ENCODE measurements around the gene CFAP45.

Gene CFAP45, protein sequence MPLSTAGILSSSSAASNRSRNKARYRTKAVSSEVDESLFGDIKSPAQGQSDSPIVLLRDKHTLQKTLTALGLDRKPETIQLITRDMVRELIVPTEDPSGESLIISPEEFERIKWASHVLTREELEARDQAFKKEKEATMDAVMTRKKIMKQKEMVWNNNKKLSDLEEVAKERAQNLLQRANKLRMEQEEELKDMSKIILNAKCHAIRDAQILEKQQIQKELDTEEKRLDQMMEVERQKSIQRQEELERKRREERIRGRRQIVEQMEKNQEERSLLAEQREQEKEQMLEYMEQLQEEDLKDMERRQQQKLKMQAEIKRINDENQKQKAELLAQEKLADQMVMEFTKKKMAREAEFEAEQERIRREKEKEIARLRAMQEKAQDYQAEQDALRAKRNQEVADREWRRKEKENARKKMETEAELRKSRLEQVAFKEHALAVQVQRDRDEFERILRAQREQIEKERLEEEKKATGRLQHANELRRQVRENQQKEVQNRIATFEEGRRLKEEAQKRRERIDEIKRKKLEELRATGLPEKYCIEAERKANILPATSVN

DNA sequence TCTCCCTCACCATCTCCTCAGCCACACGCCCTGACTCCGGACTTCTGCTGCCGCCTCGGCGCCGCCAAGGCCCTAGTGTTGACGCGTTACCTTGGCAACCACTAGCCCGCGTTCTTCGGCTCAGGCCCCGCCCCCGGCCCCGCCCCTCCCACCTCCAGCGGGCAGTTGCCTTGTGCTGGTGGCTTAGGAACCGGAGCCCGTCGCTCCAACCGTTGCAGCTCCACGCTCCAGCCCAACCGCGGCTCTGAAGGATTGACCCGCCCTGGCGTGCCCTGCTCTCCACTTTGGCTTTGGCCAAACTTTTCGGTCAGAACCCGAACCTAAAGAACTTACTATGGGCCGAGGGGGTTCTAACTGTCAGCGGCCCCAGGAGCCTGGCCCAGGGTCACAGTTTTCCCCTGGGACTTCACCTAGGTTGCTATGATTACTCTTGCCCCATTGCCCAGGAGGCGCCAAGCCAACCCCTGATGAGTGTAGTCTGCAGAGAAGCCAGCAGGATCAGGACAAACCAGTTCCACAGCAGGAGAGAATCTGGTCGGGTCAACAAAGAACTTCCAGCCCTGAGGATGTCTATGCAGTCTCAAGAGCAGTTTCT, at the start of gene CFAP45:
Gene CFAP45, minus strand, starts transcription at position 80 of the 595 bp plus-strand sequence. Its CDS starts 67 bp downstream, at position 13.
- DNase-seq (ENCODE audit: low read depth): no peak

DNA sequence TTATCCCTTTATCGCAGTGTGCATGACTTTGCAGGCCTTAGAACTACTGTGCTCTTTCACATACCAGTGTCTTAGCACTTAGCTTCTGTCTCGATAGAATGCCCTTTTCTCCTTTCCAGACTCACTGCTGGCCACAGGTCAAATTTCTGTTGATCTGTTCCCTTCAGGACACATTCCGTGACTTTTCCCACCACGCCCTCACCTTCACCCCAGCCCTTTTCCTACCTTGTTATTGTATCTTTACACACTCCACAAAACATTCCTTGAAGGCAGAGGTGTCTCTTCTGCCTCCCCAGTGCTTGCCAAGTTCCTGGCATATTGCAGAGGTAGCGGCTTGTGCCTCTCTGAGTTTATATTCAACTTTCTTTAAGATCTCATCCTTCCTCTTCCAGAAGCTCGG, 49.2 kb upstream of the CFAP45 start:
- DNase-seq (ENCODE audit: low read depth): no peak

DNA sequence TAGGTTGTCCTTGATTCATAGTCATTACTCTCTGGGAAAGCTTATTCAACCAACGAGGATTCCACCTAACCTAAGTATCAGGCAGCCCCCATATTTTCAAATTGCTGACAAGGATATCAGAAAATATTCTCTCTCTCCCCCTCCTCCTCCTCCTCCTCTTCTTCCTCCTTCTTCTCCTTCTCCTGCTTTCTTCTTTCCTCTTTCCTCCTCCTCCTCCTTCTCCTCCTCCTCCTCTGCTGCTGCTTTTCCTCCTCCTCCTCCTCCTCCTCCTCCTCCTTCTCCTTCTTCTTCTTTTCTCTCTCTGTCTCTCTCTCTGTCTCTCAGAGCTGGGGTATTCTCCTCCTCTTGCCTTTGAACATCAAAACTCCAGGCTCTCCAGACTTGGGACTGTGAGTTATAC, 48.0 kb upstream of the CFAP45 start:
- DNase-seq (ENCODE audit: low read depth): no peak

DNA sequence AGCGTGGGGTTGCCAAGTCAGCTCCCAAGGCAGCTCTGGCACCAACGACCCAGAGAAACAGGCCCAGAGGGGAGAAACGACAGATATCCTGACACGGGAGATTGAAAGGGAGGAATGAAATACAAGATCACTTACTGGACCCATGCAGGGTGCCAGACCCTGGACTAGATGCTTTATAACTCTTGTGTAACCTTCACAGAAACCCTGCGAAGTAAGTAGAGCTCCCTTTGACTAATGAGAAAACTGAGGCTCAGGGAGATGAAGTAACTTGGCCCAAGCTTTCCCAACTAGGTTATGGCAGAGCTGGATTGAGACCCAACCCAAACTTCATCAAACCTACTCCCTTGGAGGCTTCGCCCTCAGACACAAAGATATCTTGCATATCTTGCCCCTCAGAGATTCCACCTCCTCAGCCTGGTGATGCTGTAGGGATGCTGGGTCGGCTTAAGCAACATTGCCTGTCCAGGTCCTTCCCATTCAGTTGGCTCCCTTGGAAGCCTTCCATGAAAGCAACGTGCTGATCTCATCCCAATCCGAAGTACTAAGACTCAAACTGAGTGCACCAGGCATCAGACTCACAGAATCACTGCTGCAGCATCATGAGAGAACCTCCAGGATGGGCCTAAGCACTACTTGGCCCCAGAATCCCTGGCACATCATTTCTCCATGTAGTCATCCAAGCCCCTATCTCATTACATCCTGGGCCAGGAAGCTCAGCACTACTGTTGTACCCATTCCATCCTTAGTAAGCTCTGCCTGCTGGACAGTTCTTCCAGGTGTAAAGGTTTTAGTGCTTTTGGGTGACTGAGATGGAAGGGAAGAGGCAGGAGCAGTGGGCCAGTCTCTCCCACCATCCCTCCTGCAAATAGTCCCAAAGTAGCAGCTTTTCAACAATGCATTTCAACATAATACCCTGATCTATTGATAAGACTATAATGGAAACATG, 46.5 kb upstream of the CFAP45 start:
- no peak for DNase-seq (ENCODE audit: low read depth)

DNA sequence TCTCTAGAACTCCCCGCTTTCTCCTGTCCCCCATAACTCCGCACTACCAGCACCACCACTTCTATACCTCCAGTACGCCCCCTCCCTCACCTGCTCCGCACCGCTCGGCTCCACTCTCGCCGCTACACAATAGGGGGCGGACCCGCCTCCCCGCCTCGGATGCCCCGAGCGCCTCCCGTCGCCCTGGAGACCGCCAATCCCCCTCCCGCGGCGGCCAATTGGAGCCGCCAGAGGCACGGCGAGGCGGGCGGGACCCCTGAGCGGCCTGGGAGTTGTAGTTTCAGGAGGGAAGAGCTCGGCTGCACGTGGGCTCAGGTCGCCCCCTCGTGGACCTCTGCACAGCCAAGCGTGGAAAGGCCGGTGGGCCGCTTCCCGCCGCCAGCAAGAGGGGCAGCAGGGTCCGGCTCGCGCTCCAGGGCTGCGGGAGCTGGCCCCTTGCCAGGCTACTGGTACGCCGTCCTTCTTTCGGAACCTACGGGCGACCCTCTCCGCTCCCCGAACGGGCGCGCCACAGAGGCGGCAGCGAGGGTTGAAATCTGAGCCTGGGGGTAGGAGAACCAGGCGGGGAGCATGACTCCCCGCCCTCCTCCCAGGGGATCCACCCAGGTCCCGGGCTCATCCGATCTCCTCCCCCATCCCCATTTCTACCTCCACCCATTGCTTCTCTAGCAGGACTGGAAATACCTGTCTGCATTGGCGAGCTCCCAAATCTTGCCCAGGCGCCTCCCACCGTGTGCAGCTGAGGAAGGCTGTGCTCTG, 45.7 kb upstream of the CFAP45 start, which contains the start of gene IGSF9:
Gene IGSF9, minus strand, starts transcription at position 131 of the 759 bp plus-strand sequence. CDS start 2,159 bp downstream, outside the sequence.
- peak; percentile 65 for DNase-seq (ENCODE audit: low read depth)

DNA sequence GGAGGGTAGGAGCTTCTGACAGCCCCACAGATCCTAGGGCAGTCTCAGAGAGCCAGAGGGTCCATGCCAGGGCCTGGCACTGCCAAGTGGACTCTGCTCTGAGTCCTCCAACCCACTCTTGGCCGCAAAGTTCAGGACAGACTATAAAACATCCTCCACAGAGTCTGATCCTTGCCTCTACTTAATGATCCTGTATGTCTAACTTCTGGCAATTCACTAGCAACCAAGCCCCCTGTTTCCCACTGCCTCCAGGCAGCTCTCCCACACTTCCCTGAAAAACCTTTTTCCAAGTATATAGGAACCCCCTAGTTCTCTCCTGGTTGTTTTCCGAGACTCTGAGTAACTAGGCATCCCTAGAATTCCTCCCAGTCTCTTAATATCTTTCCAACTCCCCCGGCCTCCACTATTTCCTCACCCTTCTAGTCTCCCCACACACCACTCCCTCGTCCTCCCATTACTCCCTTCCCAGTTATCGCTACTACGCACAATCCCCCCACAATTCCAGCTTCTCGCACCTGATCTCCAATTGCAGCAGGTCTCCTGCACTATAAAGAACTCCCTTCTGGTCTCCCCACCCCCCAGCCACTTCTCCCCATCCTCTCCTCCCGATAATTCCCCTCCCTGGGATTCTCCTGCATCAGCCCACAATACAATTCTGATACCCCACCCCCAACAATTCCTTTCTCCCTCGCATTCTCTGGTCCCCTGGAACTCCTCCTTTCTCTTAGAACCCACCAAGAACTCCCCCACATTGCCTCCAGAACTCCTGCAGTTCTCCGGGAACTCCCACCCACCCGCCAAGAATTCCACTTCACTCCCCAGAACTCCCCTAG, 44.9 kb upstream of the CFAP45 start:
- DNase-seq (ENCODE audit: low read depth): no peak

DNA sequence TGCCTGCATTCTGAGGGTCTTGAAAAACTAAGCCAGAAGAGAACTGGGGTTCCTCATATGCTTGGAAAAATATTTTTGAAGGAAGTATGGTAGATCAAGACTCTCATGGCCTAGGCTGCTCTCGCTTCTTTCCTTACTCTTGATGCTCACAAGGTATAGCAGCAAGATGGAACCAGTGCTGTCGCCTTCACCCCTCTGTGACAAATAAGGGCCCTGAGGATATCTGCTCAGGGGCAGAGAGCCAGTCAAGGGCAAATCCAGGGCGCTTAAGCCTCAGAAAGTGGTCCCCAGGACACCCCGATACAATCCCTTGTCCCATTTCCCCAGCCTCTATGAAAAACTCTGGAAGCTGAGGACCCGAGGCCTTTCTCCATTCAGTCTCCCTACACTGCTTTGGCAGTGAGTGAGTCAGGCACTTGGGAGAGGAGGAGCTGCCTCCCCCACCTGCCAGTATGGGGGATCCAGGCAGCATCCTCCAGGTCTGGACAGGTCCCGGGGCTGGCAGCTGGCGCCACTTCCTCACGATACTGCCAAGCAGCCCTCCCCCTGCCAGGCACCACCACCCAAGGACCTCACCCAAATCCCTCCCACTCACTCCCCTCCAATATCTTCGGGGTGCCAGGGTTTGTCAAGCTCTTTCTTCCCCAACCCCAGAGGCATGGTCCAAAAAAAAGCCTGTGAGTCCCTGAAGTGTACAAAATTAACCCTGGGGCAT, 44.1 kb upstream of the CFAP45 start:
- no peak for DNase-seq (ENCODE audit: low read depth)

DNA sequence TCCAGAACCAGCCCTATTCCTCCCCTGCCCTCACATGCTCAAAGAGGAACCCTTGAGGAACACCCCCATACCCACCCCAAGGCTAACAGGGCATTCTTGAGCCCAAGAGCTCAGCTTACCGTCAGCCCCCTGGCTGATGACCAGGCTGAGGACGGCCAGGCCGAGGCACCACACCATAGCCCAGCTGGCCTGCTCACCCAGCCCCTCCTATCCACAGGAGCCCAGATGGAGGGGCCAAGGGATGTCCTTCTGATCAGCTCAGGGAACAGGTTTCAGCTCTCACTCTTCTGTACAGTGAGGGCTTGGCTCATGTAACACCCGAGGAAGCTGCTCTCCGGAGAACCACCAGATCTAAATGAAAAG, 43.3 kb upstream of the CFAP45 start:
- DNase-seq (ENCODE audit: low read depth): no peak

DNA sequence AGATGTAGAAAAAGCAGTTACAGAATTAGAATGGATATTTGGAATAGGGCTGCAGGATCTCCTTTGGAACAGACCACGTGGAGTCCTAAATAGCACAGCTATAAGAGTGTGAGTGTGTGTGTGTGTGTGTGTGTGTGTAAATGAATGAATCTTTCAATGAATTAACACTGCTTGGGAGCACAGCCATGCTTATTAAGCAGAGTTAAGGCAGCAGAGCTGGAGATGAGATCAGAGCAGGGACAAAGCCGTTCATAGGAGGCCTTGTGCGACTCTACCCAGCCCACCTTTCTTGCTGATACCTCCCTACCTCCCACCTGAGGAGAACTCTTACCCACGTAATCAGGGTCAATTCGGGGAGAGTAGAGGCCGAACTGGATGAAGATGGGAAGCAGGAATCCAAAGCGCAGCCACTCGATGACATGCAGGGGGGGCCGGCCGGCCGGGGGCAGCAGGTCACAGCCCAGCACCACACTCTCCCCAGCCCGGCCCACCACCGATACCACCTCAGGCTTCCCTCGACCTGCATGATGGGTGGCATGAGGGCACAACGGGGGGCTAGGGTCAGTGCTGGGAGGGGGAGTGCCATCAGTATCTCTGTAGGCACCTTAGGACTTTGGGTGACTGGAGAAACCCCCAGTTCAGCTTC, 42.8 kb upstream of the CFAP45 start:
- DNase-seq (ENCODE audit: low read depth): no peak

DNA sequence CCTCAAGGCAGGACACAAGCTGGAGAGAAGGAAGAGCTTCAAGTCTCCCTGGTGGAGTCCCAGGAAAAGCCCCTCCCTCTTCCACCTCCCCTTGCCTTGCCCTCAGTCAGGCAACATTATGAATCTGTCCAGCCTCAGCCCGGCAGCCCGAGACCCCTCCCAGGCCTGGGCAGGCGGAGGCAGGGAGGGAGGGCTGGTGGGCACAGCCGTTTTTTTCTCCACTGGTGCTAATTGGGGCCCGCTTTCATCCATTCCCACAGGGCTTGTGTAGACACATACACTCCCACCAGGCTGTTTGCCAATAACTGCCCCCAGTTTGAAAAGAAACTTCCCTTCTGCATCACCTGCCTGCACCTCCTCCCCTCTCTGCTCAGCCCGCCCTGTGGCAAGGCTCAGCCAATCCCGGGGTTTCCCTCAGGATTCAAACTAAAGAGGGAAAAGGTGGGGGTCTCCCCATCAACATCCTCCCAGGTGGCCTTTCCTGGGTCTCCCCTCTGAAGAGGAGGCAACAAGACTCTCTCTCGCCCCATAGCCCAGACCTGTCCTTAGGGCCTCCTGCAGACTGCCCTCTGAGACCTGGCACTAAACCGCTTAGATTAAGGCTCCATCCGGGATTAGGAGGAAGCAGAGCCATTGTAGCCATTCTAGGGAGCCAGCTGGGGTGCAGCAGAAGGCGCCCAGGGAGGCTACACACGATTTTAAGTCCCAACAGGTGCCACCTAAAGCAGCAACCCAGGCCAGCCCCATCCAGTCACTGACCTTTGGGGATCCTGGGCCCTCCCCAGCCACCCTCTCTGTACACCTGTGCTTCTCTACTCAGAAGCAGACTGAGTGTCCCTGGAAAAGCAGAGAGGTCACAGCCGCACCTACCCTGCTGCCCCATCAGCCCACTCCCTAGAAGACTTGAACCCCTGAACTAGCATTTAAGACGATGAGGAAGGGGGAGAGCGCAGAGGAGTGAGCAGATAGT, 41.9 kb upstream of the CFAP45 start:
- DNase-seq (ENCODE audit: low read depth): no peak

DNA sequence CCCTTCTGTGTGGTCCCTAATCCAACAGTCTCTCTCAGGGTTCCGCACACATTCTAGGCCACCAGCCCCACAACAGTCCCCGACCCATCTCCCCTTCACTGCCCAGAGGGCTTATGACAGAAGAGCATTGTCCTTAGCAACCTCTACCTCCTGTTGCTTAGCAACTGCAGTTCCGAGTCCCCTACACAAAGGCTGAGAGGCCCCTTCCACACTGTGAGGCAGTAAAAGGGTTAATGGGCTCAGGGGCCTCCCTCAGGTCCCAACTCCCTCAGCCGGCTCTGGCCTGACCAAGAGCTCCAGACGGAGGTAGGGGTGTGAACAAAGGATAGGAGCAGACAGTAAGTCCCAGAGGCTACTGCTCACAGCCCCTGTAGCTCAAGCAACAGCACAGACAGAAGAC, 41.2 kb upstream of the CFAP45 start:
- DNase-seq (ENCODE audit: low read depth): no peak

DNA sequence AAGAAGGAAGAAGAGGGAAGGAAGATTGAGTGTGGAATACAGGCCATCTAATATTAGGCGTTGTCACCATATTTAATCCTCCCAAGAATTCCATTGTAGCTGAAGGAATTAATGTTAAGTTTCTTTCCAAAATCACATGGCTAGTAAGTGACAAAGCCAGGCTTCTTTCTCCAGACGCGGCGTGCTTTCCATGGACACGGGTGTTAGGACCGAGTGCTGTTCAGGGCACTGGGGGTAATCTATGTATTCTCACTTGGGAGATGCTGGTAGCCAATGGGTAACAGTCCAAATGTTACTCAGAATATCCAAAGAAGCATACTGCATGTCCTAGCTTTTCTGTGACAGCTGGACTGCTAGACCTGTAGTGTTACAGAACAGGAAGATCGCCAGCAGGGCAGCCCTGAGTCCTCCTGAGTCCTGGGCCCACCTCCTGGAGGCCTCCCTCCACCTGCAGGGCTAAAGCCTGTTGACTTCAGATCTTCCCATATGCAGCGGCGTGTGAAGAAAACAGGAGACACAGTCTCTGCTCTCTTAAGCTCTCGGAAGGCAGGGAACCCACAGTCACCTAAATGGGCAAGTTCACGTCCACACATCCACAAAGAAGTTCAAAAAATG, 40.1 kb upstream of the CFAP45 start:
- no peak for DNase-seq (ENCODE audit: low read depth)

DNA sequence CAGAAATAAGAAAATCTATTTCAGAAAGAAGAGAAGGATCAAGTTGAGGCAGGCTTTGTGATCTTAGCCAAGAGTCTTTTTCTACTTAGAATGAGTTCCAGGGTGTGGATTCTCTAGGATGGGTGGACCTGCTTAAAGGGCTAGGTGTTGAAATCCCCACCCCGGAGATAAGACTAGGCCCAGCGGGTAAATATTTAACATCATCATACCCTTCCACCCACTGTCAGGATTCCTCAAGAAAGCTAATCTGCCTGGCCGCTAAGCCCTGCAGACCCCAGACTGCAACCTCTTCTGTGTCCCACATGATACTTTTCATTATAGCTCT, 39.7 kb upstream of the CFAP45 start:
- no peak for DNase-seq (ENCODE audit: low read depth)

DNA sequence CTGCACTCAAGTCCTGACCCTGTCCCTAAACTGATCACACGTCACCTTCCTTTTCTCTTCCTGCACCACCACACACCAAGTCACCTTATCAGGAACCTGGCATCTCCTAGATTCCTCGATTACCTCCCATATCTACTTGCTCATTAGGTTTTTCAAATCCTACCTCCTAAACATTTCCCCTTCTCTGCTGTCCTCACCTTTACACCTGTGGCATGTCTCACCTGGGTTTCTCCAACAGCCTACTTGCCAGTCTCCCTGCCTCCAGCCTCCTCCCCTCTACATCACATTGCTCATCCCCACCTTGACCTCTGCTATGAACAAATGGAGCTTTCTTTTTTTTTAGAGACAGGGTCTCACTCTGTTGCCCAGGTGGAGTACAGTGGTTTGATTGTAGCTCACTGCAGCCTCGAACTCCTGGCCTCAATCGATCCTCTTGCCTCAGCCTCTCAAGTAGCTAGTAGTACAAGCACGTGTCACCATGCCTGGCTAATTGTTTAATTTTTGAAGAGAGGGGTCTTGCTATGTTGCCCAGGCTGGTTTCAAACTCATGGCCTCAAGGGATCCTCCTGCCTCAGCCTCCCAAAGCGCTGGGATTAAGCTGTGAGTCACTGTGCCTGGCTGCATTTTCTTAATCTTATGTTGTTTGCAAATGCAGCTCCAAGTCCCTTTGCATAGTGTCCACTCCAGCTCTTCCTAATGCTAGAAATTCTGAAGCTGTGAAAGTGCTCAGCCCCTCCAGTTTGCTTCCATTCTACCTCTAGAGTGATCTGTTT, 39.1 kb upstream of the CFAP45 start:
- DNase-seq (ENCODE audit: low read depth): no peak

DNA sequence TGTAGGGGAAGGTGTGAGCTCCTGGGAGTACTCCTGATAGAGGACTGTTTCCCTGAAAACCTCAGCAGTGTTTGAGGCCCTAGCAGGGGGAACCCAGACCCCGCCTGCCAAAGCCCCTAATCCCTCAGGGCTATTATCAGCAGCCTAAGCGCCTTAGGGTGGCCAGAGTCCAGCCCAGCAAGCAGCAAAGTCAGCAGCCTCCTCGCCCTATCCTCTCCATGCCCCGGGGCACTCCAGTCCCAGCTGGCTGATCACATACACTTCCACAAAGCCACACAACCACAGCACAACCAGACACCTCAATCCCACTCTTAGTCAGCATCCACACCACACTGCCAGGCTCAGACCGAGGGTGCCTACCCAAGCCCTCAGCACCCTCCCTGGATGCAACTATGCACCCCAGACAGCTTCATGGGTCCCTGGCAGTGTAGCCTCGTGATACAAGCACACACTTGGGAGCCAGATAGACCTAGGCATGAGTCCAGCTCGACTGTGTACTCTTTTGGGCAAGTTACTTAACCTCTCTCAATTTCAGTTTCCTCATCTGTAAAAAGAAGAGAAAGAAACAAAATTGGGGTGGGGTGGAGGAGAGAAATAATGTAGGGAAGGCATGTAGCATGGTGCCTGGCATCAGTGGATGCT, 38.4 kb upstream of the CFAP45 start:
- no peak for DNase-seq (ENCODE audit: low read depth)

DNA sequence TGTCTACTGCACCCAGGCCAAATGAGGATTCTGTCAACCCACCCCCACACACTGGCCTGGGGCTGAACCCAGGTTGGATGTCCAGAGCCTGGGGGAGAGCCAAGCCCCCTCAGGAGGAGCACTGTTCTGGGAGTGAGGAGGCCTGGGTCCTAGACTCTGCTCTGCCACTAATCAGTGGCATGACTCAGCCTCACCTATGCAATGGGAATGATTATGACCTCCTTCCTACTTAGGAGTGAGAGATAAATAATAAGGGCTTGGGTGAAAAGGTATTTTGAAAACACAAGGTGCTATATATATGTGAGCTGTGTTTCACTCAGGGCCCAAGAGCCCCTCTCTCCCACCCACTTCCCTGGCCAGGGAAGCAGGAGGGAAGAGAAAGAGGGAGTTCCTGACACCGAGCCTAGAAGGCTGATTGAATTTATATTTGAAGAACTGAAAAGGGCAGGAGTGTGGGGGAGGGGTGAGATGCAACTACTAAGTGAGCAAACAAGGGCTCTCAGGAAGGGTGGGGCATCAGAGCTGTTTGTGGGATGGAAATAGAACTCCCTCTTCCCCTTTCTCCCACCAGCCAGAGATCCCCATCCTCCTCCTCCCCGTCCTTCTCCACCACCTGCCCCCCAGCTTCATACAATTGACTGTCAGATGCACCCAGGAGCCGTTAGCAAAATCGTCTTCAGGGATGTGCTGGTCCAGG, 37.2 kb upstream of the CFAP45 start:
- DNase-seq (ENCODE audit: low read depth): no peak
